HepG2 (cell line): Measurements from ENCODE around the gene TULP4. TPM values are rescaled to one million over a fixed set of nuclear protein-coding genes. Genes with fewer than 3 reads are reported as not detected.

Source experiments
- CREM ChIP-seq, 2 experiments: sonication (generic) in 1 of 2; formaldehyde crosslinking in 1 of 2; IDR thresholded peaks; 2 replicates each; pipeline versions ENCODE4 v1.4.0 to v1.6.1; 2016 to 2020; ENCODE audit warnings: antibody characterized with exemption in 1 of 2, mild to moderate bottlenecking in 1 of 2, missing genetic modification reagents in 1 of 2
- IKZF4 ChIP-seq: sonication (generic); formaldehyde crosslinking; IDR thresholded peaks from 2 replicates; pipeline ENCODE4 v1.5.1; 2020; ENCODE audit warnings: borderline replicate concordance, mild to moderate bottlenecking, low read depth, missing genetic modification reagents; ENCODE audit errors: not compliant biosample characterization
- MYNN ChIP-seq: sonication (generic); formaldehyde crosslinking; IDR thresholded peaks from 2 replicates; pipeline ENCODE4 v1.4.0; 2020; ENCODE audit warnings: mild to moderate bottlenecking, low read depth, missing genetic modification reagents
- RFX5 ChIP-seq: IDR thresholded peaks from 2 replicates; pipeline ENCODE4 v1.6.1; 2011; ENCODE audit warnings: low read depth, low read length, improper control_type of control experiment
- TCF7L2 ChIP-seq: IDR thresholded peaks from 2 replicates; pipeline ENCODE4 v1.6.1; 2011; ENCODE audit warnings: mild to moderate bottlenecking, low read depth, low read length, moderate library complexity
- TGIF2 ChIP-seq: IDR thresholded peaks from 2 replicates; pipeline ENCODE4 v1.6.1; 2016; ENCODE audit warnings: control low read depth, missing compliant biosample characterization
- ZBTB26 ChIP-seq: IDR thresholded peaks from 2 replicates; pipeline ENCODE4 v1.6.1; 2016; ENCODE audit warnings: missing compliant biosample characterization, missing genetic modification reagents, borderline replicate concordance
- ZEB1 ChIP-seq: IDR thresholded peaks from 2 replicates; pipeline ENCODE4 v1.6.1; 2012; ENCODE audit warnings: mild to moderate bottlenecking, low read depth, inconsistent platforms; ENCODE audit not compliant: insufficient replicate concordance
- ZFP36L1 ChIP-seq: sonication (generic); formaldehyde crosslinking; IDR thresholded peaks from 2 replicates; pipeline ENCODE4 v1.8.0; 2022; ENCODE audit warnings: mild to moderate bottlenecking, missing genetic modification reagents, moderate library complexity
- ZFY ChIP-seq: sonication (generic); formaldehyde crosslinking; IDR thresholded peaks from 2 replicates; pipeline ENCODE4 v1.4.0; 2020; ENCODE audit warnings: missing genetic modification reagents
- ZGPAT ChIP-seq: IDR thresholded peaks from 2 replicates; pipeline ENCODE4 v1.6.1; 2016; ENCODE audit warnings: mild to moderate bottlenecking
- ZNF138 ChIP-seq: sonication (generic); formaldehyde crosslinking; IDR thresholded peaks from 2 replicates; pipeline ENCODE4 v1.5.0; 2020; ENCODE audit warnings: mild to moderate bottlenecking, low read depth, missing genetic modification reagents
- ZNF275 ChIP-seq: sonication (generic); formaldehyde crosslinking; IDR thresholded peaks from 2 replicates; pipeline ENCODE4 v1.8.0; 2022; ENCODE audit warnings: missing genetic modification reagents, mild to moderate bottlenecking, inconsistent platforms, borderline replicate concordance
- ZNF34 ChIP-seq: sonication (generic); formaldehyde crosslinking; IDR thresholded peaks from 2 replicates; pipeline ENCODE4 v1.4.0; 2020; ENCODE audit warnings: mild to moderate bottlenecking, missing genetic modification reagents, borderline replicate concordance
- ZNF772 ChIP-seq: sonication (generic); formaldehyde crosslinking; IDR thresholded peaks from 2 replicates; pipeline ENCODE4 v1.5.0; 2020; ENCODE audit warnings: mild to moderate bottlenecking, missing genetic modification reagents
- ZNF850 ChIP-seq: sonication (generic); formaldehyde crosslinking; conservative IDR thresholded peaks from 2 replicates; pipeline ENCODE4 v1.9.0; 2021; ENCODE audit warnings: mild to moderate bottlenecking, missing genetic modification reagents
- polyA plus RNA-seq, 8 experiments: library from polyadenylated mRNA; depleted of rRNA in 3 of 8; stranded (reverse) in 7 of 8; unstranded in 1 of 8; fragments of >200 nt; fragmentation: Illumina TruSeq in 4 of 8; extraction: Trizol in 4 of 8; gene quantifications; 2 replicates each; pipeline versions ENCODE4 v1.2.1 to v1.2.3, GENCODE V29; 2011 to 2016; ENCODE audit warnings: low read depth in 4 of 8, missing spikeins in 1 of 8, mixed read lengths in 1 of 8; ENCODE audit not compliant: insufficient read depth in 1 of 8
- total RNA-seq, 5 experiments: library from RNA; depleted of rRNA; stranded (reverse); fragments of >200 nt; fragmentation: Illumina TruSeq; extraction: Trizol; gene quantifications; 2 replicates each; pipeline ENCODE4 v1.2.3, GENCODE V29; 2016; ENCODE audit warnings: low read depth in 1 of 5
- TF ChIP-seq, protein P1 (sequence below): sonication (generic); formaldehyde crosslinking; IDR thresholded peaks from 2 replicates; pipeline ENCODE4 v1.9.0; 2022; ENCODE audit warnings: low read depth, missing genetic modification reagents
- TF ChIP-seq, protein P2 (sequence below): IDR thresholded peaks from 2 replicates; pipeline ENCODE4 v1.4.0; 2020; ENCODE audit warnings: mild to moderate bottlenecking, missing genetic modification reagents

TULP4 gene
- total and polyA plus RNA-seq, 2 of the 13 experiments (the other 11 are each of a cell fraction or from before 2014, with no cell fraction given) = 21.1 to 122 TPM

- TF ChIP-seq, protein P1, sequence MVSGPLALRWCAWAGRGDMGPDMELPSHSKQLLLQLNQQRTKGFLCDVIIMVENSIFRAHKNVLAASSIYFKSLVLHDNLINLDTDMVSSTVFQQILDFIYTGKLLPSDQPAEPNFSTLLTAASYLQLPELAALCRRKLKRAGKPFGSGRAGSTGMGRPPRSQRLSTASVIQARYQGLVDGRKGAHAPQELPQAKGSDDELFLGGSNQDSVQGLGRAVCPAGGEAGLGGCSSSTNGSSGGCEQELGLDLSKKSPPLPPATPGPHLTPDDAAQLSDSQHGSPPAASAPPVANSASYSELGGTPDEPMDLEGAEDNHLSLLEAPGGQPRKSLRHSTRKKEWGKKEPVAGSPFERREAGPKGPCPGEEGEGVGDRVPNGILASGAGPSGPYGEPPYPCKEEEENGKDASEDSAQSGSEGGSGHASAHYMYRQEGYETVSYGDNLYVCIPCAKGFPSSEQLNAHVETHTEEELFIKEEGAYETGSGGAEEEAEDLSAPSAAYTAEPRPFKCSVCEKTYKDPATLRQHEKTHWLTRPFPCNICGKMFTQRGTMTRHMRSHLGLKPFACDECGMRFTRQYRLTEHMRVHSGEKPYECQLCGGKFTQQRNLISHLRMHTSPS (CRISPR knock-in tag) = peak; percentile 66; the same call in 1 of the 2 replicates
- TF ChIP-seq TGIF2 (no peak), ZNF772 (no peak), TCF7L2 (no peak), ZFY (CRISPR knock-in tag) (peak; percentile 83), ZNF138 (CRISPR knock-in tag) (peak; percentile 28; the same call in 1 of the 2 replicates), ZEB1 (no peak), ZBTB26 (peak; percentile 50; the same call in 1 of the 2 replicates), RFX5 (no peak), MYNN (CRISPR knock-in tag) (no peak), ZNF34 (CRISPR knock-in tag) (no peak), ZNF275 (CRISPR knock-in tag) (no peak; the same call in 1 of the 2 replicates), ZNF850 (CRISPR knock-in tag) (peak; percentile 76; the same call in 1 of the 2 replicates), ZFP36L1 (CRISPR knock-in tag) (peak; percentile 36), IKZF4 (peak; percentile 92), ZGPAT (CRISPR knock-in tag) (peak; percentile 64), CREM (IDR thresholded peaks at IDR 0.05) (peak; percentile 77), CREM (CRISPR knock-in tag; IDR thresholded peaks at IDR 0.05) (peak; percentile 81)
- TF ChIP-seq, protein P2, sequence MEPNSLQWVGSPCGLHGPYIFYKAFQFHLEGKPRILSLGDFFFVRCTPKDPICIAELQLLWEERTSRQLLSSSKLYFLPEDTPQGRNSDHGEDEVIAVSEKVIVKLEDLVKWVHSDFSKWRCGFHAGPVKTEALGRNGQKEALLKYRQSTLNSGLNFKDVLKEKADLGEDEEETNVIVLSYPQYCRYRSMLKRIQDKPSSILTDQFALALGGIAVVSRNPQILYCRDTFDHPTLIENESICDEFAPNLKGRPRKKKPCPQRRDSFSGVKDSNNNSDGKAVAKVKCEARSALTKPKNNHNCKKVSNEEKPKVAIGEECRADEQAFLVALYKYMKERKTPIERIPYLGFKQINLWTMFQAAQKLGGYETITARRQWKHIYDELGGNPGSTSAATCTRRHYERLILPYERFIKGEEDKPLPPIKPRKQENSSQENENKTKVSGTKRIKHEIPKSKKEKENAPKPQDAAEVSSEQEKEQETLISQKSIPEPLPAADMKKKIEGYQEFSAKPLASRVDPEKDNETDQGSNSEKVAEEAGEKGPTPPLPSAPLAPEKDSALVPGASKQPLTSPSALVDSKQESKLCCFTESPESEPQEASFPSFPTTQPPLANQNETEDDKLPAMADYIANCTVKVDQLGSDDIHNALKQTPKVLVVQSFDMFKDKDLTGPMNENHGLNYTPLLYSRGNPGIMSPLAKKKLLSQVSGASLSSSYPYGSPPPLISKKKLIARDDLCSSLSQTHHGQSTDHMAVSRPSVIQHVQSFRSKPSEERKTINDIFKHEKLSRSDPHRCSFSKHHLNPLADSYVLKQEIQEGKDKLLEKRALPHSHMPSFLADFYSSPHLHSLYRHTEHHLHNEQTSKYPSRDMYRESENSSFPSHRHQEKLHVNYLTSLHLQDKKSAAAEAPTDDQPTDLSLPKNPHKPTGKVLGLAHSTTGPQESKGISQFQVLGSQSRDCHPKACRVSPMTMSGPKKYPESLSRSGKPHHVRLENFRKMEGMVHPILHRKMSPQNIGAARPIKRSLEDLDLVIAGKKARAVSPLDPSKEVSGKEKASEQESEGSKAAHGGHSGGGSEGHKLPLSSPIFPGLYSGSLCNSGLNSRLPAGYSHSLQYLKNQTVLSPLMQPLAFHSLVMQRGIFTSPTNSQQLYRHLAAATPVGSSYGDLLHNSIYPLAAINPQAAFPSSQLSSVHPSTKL = peak; percentile 62; the same call in 1 of the 2 replicates
Measured at GRCh38 chr6:158559895-158560835, 247.9 kb downstream of the TULP4 start, which contains the start of gene TMEM181 (continued).
